ENCODE data around the gene COL1A1. TPM values are rescaled to one million over a fixed set of nuclear protein-coding genes. Genes with fewer than 3 reads are reported as not detected.

The COL1A1 gene
- total RNA-seq, 1 experiment from 2014 or later, result 104 TPM

- Mint-ChIP-seq H3K4me3 (no peak overlapping the region), H3K4me1 (peaks cover 20 to 35% of the 10 kb centered on the region in 2 experiments), H3K27ac (peak overlapping the region in 1 of 3 experiments; percentile 92; a peak in 1 of 7 replicates), H3K36me3 (ENCODE audit: insufficient read depth in 1 of 3, low read depth in 3 of 3) (peaks cover 16 to 52% (median 46%) of the 10 kb centered on the region in 3 experiments; a peak in 6 of 7 replicates), H3K9me3 (no peaks in the 10 kb centered on the region; a peak in 1 of 5 replicates), H3K27me3 (ENCODE audit: low read depth) (peaks cover 14% of the 10 kb centered on the region)
- H4K20me1 ChIP-seq (ENCODE audit: control insufficient read depth, insufficient read depth, insufficient read length), result peaks cover 2% of the 10 kb centered on the region
- no peak overlapping the region for H3K23ac ChIP-seq (ENCODE audit: insufficient read length, low read depth, low read length)
- H3K23me2 ChIP-seq (ENCODE audit: insufficient read length, low read depth, low read length, poor library complexity, severe bottlenecking), result no peaks in the 10 kb centered on the region
- H2AK5ac ChIP-seq (ENCODE audit: insufficient read length, low read length), result no peak overlapping the region
- no peak overlapping the region for H3K27ac ChIP-seq (ENCODE audit: insufficient read length, low read depth, low read length)
- no CpG with 5 or more reads among the region's 11 CpGs for WGBS (ENCODE audit: extremely low coverage, insufficient read length, low lambda C conversion rate)
- H3K27me3 ChIP-seq (ENCODE audit: insufficient read depth, low read length), result no peaks in the 10 kb centered on the region; the same call in 1 of the 2 replicates
- no peaks in the 10 kb centered on the region for H3K79me2 ChIP-seq (ENCODE audit: insufficient read depth, low read length)
- H3K56ac ChIP-seq (ENCODE audit: insufficient read length, low read depth, low read length), result no peak overlapping the region
- H2BK12ac ChIP-seq (ENCODE audit: insufficient read length, low read depth, low read length), result no peak overlapping the region
- H2BK120ac ChIP-seq (ENCODE audit: low read depth, low read length, poor library complexity, severe bottlenecking), result no peak overlapping the region
- H2BK20ac ChIP-seq (ENCODE audit: low read depth, low read length, poor library complexity, severe bottlenecking), result no peak overlapping the region
- H3K4me2 ChIP-seq (ENCODE audit: insufficient read depth, insufficient read length, low read length), result no peak overlapping the region
- no peak overlapping the region for H3K9ac ChIP-seq (ENCODE audit: extremely low read depth, insufficient read length, low read length)
- no peaks in the 10 kb centered on the region for H3K9me3 ChIP-seq (ENCODE audit: control insufficient read depth, low read depth, low read length)
- TF ChIP-seq CTCF (conservative IDR thresholded peaks at IDR 0.05), result no peak
- DNase-seq, result no peak
- H4K8ac ChIP-seq (replicated peaks; ENCODE audit: insufficient read length, low read depth, low read length), result no peak overlapping the region
- no peak overlapping the region for H4K5ac ChIP-seq (ENCODE audit: insufficient read length, low read depth, low read length)
- H2BK15ac ChIP-seq (ENCODE audit: low read depth, low read length), result no peak overlapping the region
- no peak overlapping the region for H3T11ph ChIP-seq (ENCODE audit: low read length)
- H3K18ac ChIP-seq (ENCODE audit: insufficient read length, low read depth, low read length), result no peak overlapping the region
- H2AFZ ChIP-seq (ENCODE audit: low read length), result no peak overlapping the region
- H3K14ac ChIP-seq (ENCODE audit: insufficient read depth, low read length), result no peak overlapping the region
- H4K91ac ChIP-seq (ENCODE audit: insufficient read length, low read depth, low read length), result no peak overlapping the region
- no peak overlapping the region for H2BK5ac ChIP-seq (ENCODE audit: insufficient read length, low read length)
- no peaks in the 10 kb centered on the region for H3K79me1 ChIP-seq (ENCODE audit: insufficient read depth, low read depth, low read length, poor library complexity, severe bottlenecking)
- H3K4ac ChIP-seq (ENCODE audit: low read depth, low read length), result no peak overlapping the region
- no peaks in the 10 kb centered on the region; the same call in 1 of the 2 replicates for H3K4me1 ChIP-seq (ENCODE audit: insufficient read depth, low read length)
Measured at GRCh38 chr17:50136096-50136687, 65.2 kb downstream of the COL1A1 start.

Measured in H9 (cell line).